Adrenal gland (tissue), 5 donors: Measurements from ENCODE around the gene BCLAF3.

Experiments used
- CTCF ChIP-seq, 6 experiments: fragments of 450-650 bp in 4 of 6; fragments of 200-600 bp in 2 of 6; sonication (generic) in 1 of 6; IDR thresholded peaks; 1 replicate in 5 of 6; 2 replicates in 1 of 6; pipeline versions ENCODE4 v1.5.1 to v1.8.0; 2016 to 2021; ENCODE audit warnings: antibody characterized with exemption in 6 of 6, mild to moderate bottlenecking in 2 of 6, moderate library complexity in 1 of 6
- POLR2A ChIP-seq, 2 donors: fragments of 450-650 bp; IDR thresholded peaks; one replicate each; pipeline ENCODE4 v1.6.1; 2017; ENCODE audit warnings: antibody characterized with exemption in 2 of 2, mild to moderate bottlenecking in 2 of 2, moderate library complexity in 1 of 2
- donor health status: DM: no; HTN: no; CAD: no.

- TF ChIP-seq CTCF (IDR thresholded peaks at IDR 0.05) (no peak), POLR2A (IDR thresholded peaks at IDR 0.05) (no peak)
Observed at GRCh38 chrX:20011608-20012007, 20.7 kb upstream of the BCLAF3 start.
